Smooth muscle cell (in vitro differentiated cells): ENCODE measurements around the gene GNS. TPM values are rescaled to one million over a fixed set of nuclear protein-coding genes. Genes with fewer than 3 reads are reported as not detected.
"Not testable (repeated sequence)": the region's sequence is repeated elsewhere in the genome, so short reads cannot be mapped to it uniquely, and the experiment has no call there.

ENCODE experiments used
- DNase-seq: peaks from one replicate; lab custom pipeline; 2025; ENCODE audit not compliant: unreplicated experiment; lab: John Stamatoyannopoulos, UW
- H2AFZ ChIP-seq: fragments of 200-600 bp; sonication (generic); 2 replicates; pipeline ENCODE4 v1.6.0; 2016; ENCODE audit warnings: antibody characterized with exemption, low read depth, mild to moderate bottlenecking
- H3F3A ChIP-seq: fragments of 200-600 bp; sonication (generic); 2 replicates; pipeline ENCODE4 v1.6.0; 2017; ENCODE audit warnings: antibody characterized with exemption, low read depth
- H3K27ac ChIP-seq: fragments of 200-600 bp; sonication (generic); 2 replicates; pipeline ENCODE4 v1.5.1; 2016; ENCODE audit warnings: low read depth, mild to moderate bottlenecking
- H3K27me3 ChIP-seq: fragments of 200-600 bp; sonication (generic); 2 replicates; pipeline ENCODE4 v1.6.1; 2016; ENCODE audit warnings: low read depth, mild to moderate bottlenecking
- H3K36me3 ChIP-seq: fragments of 200-600 bp; sonication (generic); 2 replicates; pipeline ENCODE4 v1.5.1; 2016; ENCODE audit warnings: low read depth
- H3K4me1 ChIP-seq: fragments of 200-600 bp; sonication (generic); 2 replicates; pipeline ENCODE4 v1.5.1; 2016; ENCODE audit warnings: low read depth
- H3K4me2 ChIP-seq: fragments of 200-600 bp; sonication (generic); 2 replicates; pipeline ENCODE4 v1.6.0; 2016; ENCODE audit warnings: mild to moderate bottlenecking
- H3K4me3 ChIP-seq: fragments of 200-600 bp; sonication (generic); 2 replicates; pipeline ENCODE4 v1.5.1; 2016; ENCODE audit warnings: mild to moderate bottlenecking
- H3K79me2 ChIP-seq: fragments of 200-600 bp; sonication (generic); 2 replicates; pipeline ENCODE4 v1.6.0; 2016; ENCODE audit warnings: low read depth, mild to moderate bottlenecking
- H3K9ac ChIP-seq: fragments of 200-600 bp; sonication (generic); 2 replicates; pipeline ENCODE4 v1.6.0; 2016; ENCODE audit warnings: low read depth
- H3K9me3 ChIP-seq: fragments of 200-600 bp; sonication (generic); replicated peaks from 2 replicates; pipeline ENCODE4 v1.5.1; 2016; ENCODE audit warnings: low read depth
- H4K20me1 ChIP-seq: fragments of 200-600 bp; sonication (generic); 2 replicates; pipeline ENCODE4 v1.6.0; 2016; ENCODE audit warnings: low read depth
- WGBS: methylation state at CpG from one replicate; pipeline ENCODE4 v1.1.7; 2016; ENCODE audit warnings: low lambda C conversion rate; 5-methylcytosine and 5-hydroxymethylcytosine counted together
- polyA plus RNA-seq: library from polyadenylated mRNA; unstranded; fragments of >200 nt; fragmentation: Nextera tagmentation; extraction: Ambion mirVana; gene quantifications from 2 replicates; pipeline ENCODE4 v1.2.1, GENCODE V29; 2016
- total RNA-seq: library from RNA; depleted of rRNA; stranded (reverse); fragments of >200 nt; gene quantifications from 2 replicates; pipeline ENCODE4 v1.2.3, GENCODE V29; 2014
- TF ChIP-seq, protein P1 (sequence below): fragments of 200-600 bp; sonication (generic); IDR thresholded peaks from 2 replicates; pipeline ENCODE4 v1.5.1; 2017; ENCODE audit warnings: borderline replicate concordance, mild to moderate bottlenecking, antibody characterized with exemption; ENCODE audit not compliant: insufficient read depth, poor library complexity, severe bottlenecking

Gene GNS
- total and polyA plus RNA-seq, 2 experiments from 2014 or later = 36.4 to 64.9 TPM

DNA sequence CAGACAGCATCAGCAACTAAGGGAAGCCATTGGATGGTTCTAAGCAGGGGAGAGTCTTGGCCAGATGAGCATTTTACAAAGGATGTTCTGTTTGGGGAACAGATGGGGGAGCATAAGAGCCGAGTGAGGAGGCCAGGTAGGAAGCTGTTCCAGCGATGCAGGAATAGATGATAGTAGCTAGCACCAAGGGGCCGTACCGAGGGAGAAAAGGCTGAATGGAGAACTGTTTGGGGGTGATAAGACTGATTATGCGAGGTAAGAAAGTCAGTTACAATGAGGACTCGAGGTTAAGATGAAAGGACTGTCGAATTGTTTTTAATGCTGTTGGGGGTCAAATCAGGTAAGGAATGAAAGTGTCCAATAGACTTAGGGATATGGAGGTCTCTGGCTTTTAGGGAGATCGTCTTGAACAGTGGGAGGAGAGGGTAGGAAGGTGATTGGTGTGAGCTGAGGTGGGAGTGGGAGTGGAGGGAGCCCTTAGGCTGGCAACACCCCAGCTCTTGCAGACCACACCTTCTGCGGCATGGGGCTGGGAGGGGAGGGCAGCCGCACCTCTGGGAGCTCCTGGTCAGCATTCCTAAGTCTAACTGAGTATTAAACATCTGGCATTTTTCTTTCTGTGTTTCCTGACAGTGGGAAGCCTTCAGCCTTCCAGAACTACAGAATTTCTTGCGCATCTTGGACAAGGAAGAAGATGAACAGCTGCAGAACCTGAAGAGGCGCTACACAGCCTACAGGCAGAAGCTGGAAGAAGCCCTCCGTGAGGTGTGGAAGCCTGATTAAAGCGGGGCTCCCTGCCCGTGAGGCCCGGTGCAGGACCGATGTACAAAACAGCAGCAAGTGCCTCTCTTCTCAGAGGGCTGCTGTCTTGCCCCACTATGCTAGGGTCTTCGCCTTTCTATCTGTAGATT, 64.8 kb downstream of the GNS start:
- Histone ChIP-seq H4K20me1 (no peaks in the 10 kb centered on the region), H3K79me2 (no peaks in the 10 kb centered on the region), H3K9me3 (no peaks in the 10 kb centered on the region), H3K36me3 (no peaks in the 10 kb centered on the region), H3K4me3 (no peak overlapping the region), H3K4me2 (no peak overlapping the region), H3K27ac (no peak overlapping the region), H3K4me1 (peaks cover 20% of the 10 kb centered on the region), H2AFZ (no peak overlapping the region), H3K27me3 (no peaks in the 10 kb centered on the region), H3F3A (no peaks in the 10 kb centered on the region), H3K9ac (no peak overlapping the region)
- TF ChIP-seq, protein P1, sequence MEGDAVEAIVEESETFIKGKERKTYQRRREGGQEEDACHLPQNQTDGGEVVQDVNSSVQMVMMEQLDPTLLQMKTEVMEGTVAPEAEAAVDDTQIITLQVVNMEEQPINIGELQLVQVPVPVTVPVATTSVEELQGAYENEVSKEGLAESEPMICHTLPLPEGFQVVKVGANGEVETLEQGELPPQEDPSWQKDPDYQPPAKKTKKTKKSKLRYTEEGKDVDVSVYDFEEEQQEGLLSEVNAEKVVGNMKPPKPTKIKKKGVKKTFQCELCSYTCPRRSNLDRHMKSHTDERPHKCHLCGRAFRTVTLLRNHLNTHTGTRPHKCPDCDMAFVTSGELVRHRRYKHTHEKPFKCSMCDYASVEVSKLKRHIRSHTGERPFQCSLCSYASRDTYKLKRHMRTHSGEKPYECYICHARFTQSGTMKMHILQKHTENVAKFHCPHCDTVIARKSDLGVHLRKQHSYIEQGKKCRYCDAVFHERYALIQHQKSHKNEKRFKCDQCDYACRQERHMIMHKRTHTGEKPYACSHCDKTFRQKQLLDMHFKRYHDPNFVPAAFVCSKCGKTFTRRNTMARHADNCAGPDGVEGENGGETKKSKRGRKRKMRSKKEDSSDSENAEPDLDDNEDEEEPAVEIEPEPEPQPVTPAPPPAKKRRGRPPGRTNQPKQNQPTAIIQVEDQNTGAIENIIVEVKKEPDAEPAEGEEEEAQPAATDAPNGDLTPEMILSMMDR = no peak
- 91% methylated on average over 18 of the region's 18 CpGs for WGBS
- no peak for DNase-seq

DNA sequence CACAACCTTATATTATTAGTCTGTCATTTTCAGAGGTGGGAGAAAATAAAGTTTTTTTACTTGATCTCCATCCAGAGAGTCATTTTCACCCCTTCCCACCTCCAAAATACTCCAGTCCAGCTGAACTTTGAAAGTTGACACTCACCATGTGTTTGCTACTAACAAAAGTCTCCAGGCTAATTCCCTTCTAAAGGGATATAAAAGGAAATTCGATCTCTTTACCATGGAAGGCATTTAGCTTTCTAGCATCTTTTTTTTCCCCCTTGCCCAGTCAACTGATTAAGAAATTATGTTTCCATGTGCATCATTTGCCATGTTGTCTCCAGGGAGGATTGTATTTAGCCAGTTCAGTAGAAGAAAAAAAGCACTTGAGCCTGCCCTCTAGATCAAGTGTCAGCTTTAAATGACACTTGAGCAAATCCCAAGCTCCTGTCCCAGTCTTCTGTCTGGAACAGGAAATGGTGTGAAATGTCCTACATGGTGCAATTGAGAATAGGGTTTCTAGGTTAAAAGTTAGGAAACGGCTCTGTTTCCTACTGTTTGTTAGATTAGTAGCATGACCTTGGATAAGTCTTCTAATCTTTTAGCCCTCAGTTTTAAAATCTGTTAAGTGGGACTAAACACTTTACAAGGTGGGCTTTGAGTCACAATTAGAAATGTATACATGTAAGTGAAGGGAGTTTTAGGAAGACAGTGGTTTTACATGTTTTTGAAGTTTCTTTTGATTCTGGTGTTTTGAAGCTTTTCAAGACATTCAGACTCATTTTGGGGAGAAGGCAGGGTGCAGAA, 67.2 kb downstream of the GNS start:
- DNase-seq = no peak
- no peak overlapping the region for H3K4me2 ChIP-seq
- H3K27me3 ChIP-seq = no peaks in the 10 kb centered on the region
- no peaks in the 10 kb centered on the region for H3K79me2 ChIP-seq
- H3F3A ChIP-seq = no peaks in the 10 kb centered on the region
- H3K9me3 ChIP-seq = no peaks in the 10 kb centered on the region
- H3K4me3 ChIP-seq = no peak overlapping the region
- no peaks in the 10 kb centered on the region for H3K36me3 ChIP-seq
- 46% methylated on average over 2 of the region's 2 CpGs for WGBS
- H4K20me1 ChIP-seq = no peaks in the 10 kb centered on the region
- no peak overlapping the region for H2AFZ ChIP-seq
- H3K9ac ChIP-seq = no peak overlapping the region
- H3K4me1 ChIP-seq = peaks cover 20% of the 10 kb centered on the region
- TF ChIP-seq, protein P1 = no peak
- no peak overlapping the region for H3K27ac ChIP-seq

DNA sequence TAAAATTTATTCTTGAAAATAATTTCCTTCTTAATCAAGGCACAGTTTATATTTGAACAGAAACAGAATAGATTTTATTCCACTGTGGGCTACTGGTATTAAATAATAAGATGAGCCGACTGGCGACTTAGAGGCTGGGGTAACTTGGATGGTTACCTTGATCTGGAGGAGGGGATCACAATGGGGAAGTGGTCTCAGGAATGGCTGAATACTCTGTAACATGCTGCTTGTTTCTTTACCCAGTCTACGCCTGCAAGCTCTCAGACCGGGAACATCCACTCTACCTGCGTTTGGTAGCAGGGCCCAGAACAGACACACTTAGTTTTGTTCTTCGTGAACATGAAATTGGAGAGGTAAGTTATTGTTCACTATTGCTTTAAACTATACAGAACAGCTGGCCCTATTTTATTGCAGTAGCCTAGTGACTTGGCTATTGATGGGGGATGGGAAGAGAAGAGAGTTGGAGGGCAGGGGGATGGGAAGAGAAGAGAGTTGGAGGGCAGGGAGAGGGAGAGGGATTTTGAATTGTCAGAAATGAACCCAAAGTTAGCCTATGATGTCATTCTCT, 67.9 kb downstream of the GNS start:
- Histone ChIP-seq H2AFZ (no peak overlapping the region), H3K36me3 (no peaks in the 10 kb centered on the region), H3K4me1 (peaks cover 20% of the 10 kb centered on the region), H3K79me2 (no peaks in the 10 kb centered on the region), H3F3A (no peaks in the 10 kb centered on the region), H4K20me1 (no peaks in the 10 kb centered on the region), H3K4me2 (no peak overlapping the region), H3K4me3 (no peak overlapping the region), H3K9me3 (no peaks in the 10 kb centered on the region), H3K27me3 (no peaks in the 10 kb centered on the region), H3K9ac (no peak overlapping the region), H3K27ac (no peak overlapping the region)
- no peak for DNase-seq
- TF ChIP-seq, protein P1 = no peak
- WGBS = 71% methylated on average over 6 of the region's 6 CpGs

DNA sequence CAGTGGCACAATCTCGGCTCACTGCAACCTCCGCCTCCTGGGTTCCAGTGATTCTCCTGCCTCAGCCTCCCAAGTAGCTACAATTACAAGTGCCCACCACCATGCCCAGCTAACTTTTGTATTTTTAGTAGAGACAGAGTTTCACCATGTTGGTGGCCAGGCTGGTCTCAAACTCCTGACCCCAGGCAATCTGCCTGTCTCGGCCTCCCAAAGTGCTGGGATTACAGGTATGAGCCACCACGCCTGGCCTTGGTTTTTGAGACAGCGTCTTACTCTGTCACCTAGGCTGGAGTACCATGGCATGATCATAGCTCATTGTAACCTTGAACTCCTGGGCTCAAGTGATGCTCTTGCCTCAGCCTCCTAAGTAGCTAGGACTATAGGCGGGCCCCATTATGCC, 69.0 kb downstream of the GNS start:
- not testable (repeated sequence) for H3F3A ChIP-seq, H3K27me3 ChIP-seq, H3K9ac ChIP-seq, H4K20me1 ChIP-seq, H3K79me2 ChIP-seq, H3K4me2 ChIP-seq, H3K27ac ChIP-seq, H3K4me3 ChIP-seq, H2AFZ ChIP-seq, H3K9me3 ChIP-seq, DNase-seq, H3K36me3 ChIP-seq
- WGBS = 96% methylated on average over 6 of the region's 6 CpGs
- peaks cover 20% of the 10 kb centered on the region for H3K4me1 ChIP-seq
